K562 (cell line): ENCODE results near the gene DNAAF3. TPM values are rescaled to one million over a fixed set of nuclear protein-coding genes. Genes with fewer than 3 reads are reported as not detected.

Experiments used
- BHLHE40 ChIP-seq: IDR thresholded peaks from 2 replicates; pipeline ENCODE4 v1.6.1; 2011; ENCODE audit warnings: low read length, improper control_type of control experiment
- E2F3 ChIP-seq: fragments of 250-450 bp; sonication (Bioruptor Pico); IDR thresholded peaks from 2 replicates; pipeline ENCODE4 v1.4.0; 2020; ENCODE audit warnings: mild to moderate bottlenecking
- HES1 ChIP-seq: fragments of 450-650 bp; IDR thresholded peaks from 2 replicates; pipeline ENCODE4 v1.6.1; 2016; ENCODE audit warnings: low read depth, mild to moderate bottlenecking, moderate library complexity
- HOMEZ ChIP-seq: fragments of 250-450 bp; sonication (Bioruptor Pico); IDR thresholded peaks from 2 replicates; pipeline ENCODE4 v1.4.0; 2020; ENCODE audit warnings: mild to moderate bottlenecking, moderate library complexity
- MBD1 ChIP-seq: fragments of 250-450 bp; sonication (Bioruptor Pico); IDR thresholded peaks from 2 replicates; pipeline ENCODE4 v1.8.0; 2022; ENCODE audit warnings: inconsistent platforms
- MCM7 ChIP-seq, 2 experiments: fragments of 450-650 bp; IDR thresholded peaks; 2 replicates each; pipeline ENCODE4 v1.6.1; 2016 to 2018
- NCOR1 ChIP-seq: fragments of 450-650 bp; IDR thresholded peaks from 2 replicates; pipeline ENCODE4 v1.6.1; 2016; ENCODE audit warnings: mild to moderate bottlenecking, moderate library complexity
- POLR2AphosphoS5 ChIP-seq: IDR thresholded peaks from 2 replicates; pipeline ENCODE4 v1.6.1; 2011; ENCODE audit warnings: mild to moderate bottlenecking, low read depth, low read length, moderate library complexity; ENCODE audit not compliant: control insufficient read depth, insufficient read depth
- RBFOX2 ChIP-seq: fragments of 200-400 bp; formaldehyde crosslinking; IDR thresholded peaks from 2 replicates; pipeline ENCODE4 v1.6.1; 2017; ENCODE audit warnings: low read depth, mild to moderate bottlenecking, low read length, moderate library complexity
- REST ChIP-seq, 2 experiments: fragments of 450-650 bp; formaldehyde crosslinking in 1 of 2; IDR thresholded peaks; 2 replicates each; pipeline versions ENCODE4 v1.4.0 to v1.6.1; 2014 to 2020; ENCODE audit warnings: mild to moderate bottlenecking in 2 of 2, borderline replicate concordance in 1 of 2, low read depth in 1 of 2
- TOE1 ChIP-seq, 2 experiments: fragments of 450-650 bp in 1 of 2; sonication (generic) in 1 of 2; formaldehyde crosslinking in 1 of 2; IDR thresholded peaks; 2 replicates each; pipeline versions ENCODE4 v1.7.1 to v1.8.0; 2016 to 2022; ENCODE audit warnings: borderline replicate concordance in 2 of 2, mild to moderate bottlenecking in 2 of 2, antibody characterized with exemption in 1 of 2, inconsistent platforms in 1 of 2, low read depth in 1 of 2, missing genetic modification reagents in 1 of 2, moderate library complexity in 1 of 2
- ZNF165 ChIP-seq: fragments of 250-450 bp; sonication (Bioruptor Pico); IDR thresholded peaks from 2 replicates; pipeline ENCODE4 v1.4.0; 2020; ENCODE audit warnings: borderline replicate concordance
- ZNF277 ChIP-seq: fragments of 250-450 bp; sonication (Bioruptor Pico); IDR thresholded peaks from 2 replicates; pipeline ENCODE4 v1.8.0; 2022; ENCODE audit warnings: inconsistent platforms, mild to moderate bottlenecking, moderate library complexity, borderline replicate concordance
- polyA plus RNA-seq, 8 experiments: library from polyadenylated mRNA; depleted of rRNA in 4 of 8; stranded (reverse) in 5 of 8; unstranded in 3 of 8; fragments of >200 nt; fragmentation: Nextera tagmentation in 2 of 8; fragmentation: Illumina TruSeq in 1 of 8; extraction: Ambion mirVana in 2 of 8; extraction: Trizol in 1 of 8; gene quantifications; 2 replicates each; pipeline versions ENCODE4 v1.2.1 to v1.2.3, GENCODE V29; 2011 to 2014; ENCODE audit warnings: inconsistent platforms in 1 of 8, missing spikeins in 1 of 8
- total RNA-seq, 7 experiments: library from RNA; depleted of rRNA in 6 of 7; stranded (reverse); fragments of >200 nt in 6 of 7; fragmentation: Illumina TruSeq in 2 of 7; extraction: Trizol in 2 of 7; gene quantifications; 2 replicates each; pipeline versions ENCODE4 v1.2.1 to v1.2.3, GENCODE V29; 2011 to 2021; ENCODE audit warnings: low replicate concordance in 1 of 7

DNAAF3 gene
- total and polyA plus RNA-seq, 9 of the 15 experiments (the other 6 are each of a cell fraction or from before 2014, with no cell fraction given) = 21.6 to 61.5 (median 43.0) TPM

- TF ChIP-seq REST (IDR thresholded peaks at IDR 0.05; ENCODE audit: borderline replicate concordance) = peak; percentile 42
- TF ChIP-seq REST (CRISPR knock-in tag; IDR thresholded peaks at IDR 0.05; ENCODE audit: low read depth) = no peak
- TF ChIP-seq ZNF277 (CRISPR knock-in tag) = no peak
- TF ChIP-seq RBFOX2 = peak; percentile 61
- no peak for TF ChIP-seq HOMEZ
- no peak for TF ChIP-seq E2F3
- no peak for TF ChIP-seq MCM7 (IDR thresholded peaks at IDR 0.05)
- TF ChIP-seq ZNF165 = no peak
- no peak for TF ChIP-seq NCOR1
- TF ChIP-seq POLR2AphosphoS5 = no peak
- no peak for TF ChIP-seq HES1
- TF ChIP-seq BHLHE40 = no peak; the same call in 1 of the 2 replicates
- peak; percentile 91 for TF ChIP-seq TOE1 (IDR thresholded peaks at IDR 0.05; ENCODE audit: borderline replicate concordance)
- no peak for TF ChIP-seq TOE1 (CRISPR knock-in tag; IDR thresholded peaks at IDR 0.05; ENCODE audit: borderline replicate concordance, low read depth)
- no peak for TF ChIP-seq MBD1 (CRISPR knock-in tag)
Measured at GRCh38 chr19:55116232-55116858, 50.1 kb downstream of the DNAAF3 start (continued).
